Mucosa of stomach (tissue), 1 donor: Measurements from ENCODE around the gene LCT.

Experiments
- H3K27me3 ChIP-seq: one replicate; pipeline ENCODE4 v1.7.0; 2013; ENCODE audit warnings: mild to moderate bottlenecking, low read length; ENCODE audit not compliant: control insufficient read depth, insufficient read depth
- H3K36me3 ChIP-seq: one replicate; pipeline ENCODE4 v1.7.0; 2013; ENCODE audit warnings: low read length; ENCODE audit not compliant: control insufficient read depth, insufficient read depth
- H3K4me1 ChIP-seq: one replicate; pipeline ENCODE4 v1.7.0; 2013; ENCODE audit warnings: mild to moderate bottlenecking, low read length; ENCODE audit not compliant: control insufficient read depth, insufficient read depth
- H3K4me3 ChIP-seq: one replicate; pipeline ENCODE4 v1.7.0; 2013; ENCODE audit warnings: low read length
- H3K9ac ChIP-seq: one replicate; pipeline ENCODE4 v1.7.0; 2013; ENCODE audit warnings: mild to moderate bottlenecking, low read length, moderate library complexity
- H3K9me3 ChIP-seq: one replicate; pipeline ENCODE4 v1.7.0; 2013; ENCODE audit warnings: mild to moderate bottlenecking, low read length, moderate library complexity; ENCODE audit not compliant: control insufficient read depth
- donor health status: Pancreatic carcinoma.

The LCT gene

DNA sequence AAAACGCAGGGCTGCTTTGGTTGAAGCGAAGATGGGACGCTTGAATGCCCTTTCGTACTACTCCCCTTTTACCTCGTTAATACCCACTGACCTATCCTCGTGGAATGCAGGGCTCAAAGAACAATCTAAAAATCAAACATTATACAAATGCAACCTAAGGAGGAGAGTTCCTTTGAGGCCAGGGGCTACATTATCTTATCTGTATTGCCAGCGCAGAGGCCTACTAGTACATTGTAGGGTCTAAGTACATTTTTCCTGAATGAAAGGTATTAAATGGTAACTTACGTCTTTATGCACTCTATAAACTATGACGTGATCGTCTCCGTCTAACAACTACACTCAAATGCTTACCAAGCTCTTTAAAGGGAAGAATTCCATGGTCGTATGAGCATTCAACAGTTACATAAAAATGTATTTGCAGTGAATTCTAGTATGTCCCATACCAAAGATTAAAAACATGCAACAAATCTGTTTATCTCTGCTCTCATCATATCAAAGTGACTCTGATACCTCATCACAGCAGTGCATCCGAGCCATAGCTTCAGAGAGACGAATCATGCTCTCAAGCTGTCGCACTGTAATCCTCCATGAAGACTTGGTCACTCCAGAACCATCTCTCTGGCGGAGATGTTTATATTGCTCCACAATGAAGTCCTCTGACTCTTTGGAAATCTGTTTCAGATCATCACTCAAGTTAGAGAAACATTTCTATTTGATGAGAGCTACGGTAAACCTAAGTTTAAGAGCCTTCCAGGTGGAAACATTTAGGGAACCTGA is 14.1 kb upstream of the LCT start:
- no peaks in the 10 kb centered on the region for H3K27me3 ChIP-seq
- no peaks in the 10 kb centered on the region for H3K9me3 ChIP-seq
- no peaks in the 10 kb centered on the region for H3K36me3 ChIP-seq
- H3K4me1 ChIP-seq: no peaks in the 10 kb centered on the region
- no peak overlapping the region for H3K9ac ChIP-seq
- H3K4me3 ChIP-seq: no peak overlapping the region

GRCh38 chr2:135849087-135849486 is 12.1 kb upstream of the LCT start:
- H3K27me3 ChIP-seq: no peaks in the 10 kb centered on the region
- no peaks in the 10 kb centered on the region for H3K36me3 ChIP-seq
- no peak overlapping the region for H3K4me3 ChIP-seq
- no peaks in the 10 kb centered on the region for H3K9me3 ChIP-seq
- H3K4me1 ChIP-seq: no peaks in the 10 kb centered on the region
- no peak overlapping the region for H3K9ac ChIP-seq

- Histone ChIP-seq H3K4me1 (no peaks in the 10 kb centered on the region), H3K9ac (no peak overlapping the region), H3K9me3 (no peaks in the 10 kb centered on the region), H3K4me3 (no peak overlapping the region), H3K27me3 (no peaks in the 10 kb centered on the region), H3K36me3 (no peaks in the 10 kb centered on the region)
Measured at GRCh38 chr2:135845997-135846396, 9.0 kb upstream of the LCT start.

GRCh38 chr2:135845257-135845656 is 8.3 kb upstream of the LCT start:
- no peak overlapping the region for H3K9ac ChIP-seq
- no peaks in the 10 kb centered on the region for H3K4me1 ChIP-seq
- H3K36me3 ChIP-seq: no peaks in the 10 kb centered on the region
- no peaks in the 10 kb centered on the region for H3K9me3 ChIP-seq
- H3K27me3 ChIP-seq: no peaks in the 10 kb centered on the region
- H3K4me3 ChIP-seq: no peak overlapping the region

DNA sequence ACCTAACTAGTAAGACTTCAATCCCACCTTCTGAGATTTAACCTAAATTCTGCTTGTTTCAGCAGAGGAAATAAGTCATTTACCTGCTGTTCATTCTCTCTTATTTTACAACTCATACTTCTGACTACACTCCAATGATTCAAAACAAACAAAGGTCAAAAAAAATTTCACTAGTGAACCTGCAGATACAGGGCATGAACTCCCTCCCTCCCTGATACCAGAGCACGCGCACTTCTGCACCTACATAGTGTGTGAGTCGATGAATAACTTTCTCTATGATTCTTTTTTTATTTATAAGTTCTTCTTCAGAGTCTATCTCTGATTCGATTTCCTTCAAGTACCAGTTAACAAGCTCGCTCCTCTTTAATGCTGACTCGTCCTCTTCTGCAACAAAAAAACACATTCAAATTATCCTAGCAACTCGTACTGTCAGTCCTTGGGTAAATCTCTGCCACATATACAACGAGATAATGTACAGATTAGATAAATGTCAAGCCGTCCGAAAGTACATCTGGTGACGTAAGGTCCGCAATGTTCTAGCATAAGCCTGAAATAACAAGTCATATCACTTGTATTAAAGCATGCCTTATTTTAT is 7.4 kb upstream of the LCT start:
- no peaks in the 10 kb centered on the region for H3K4me1 ChIP-seq
- H3K9me3 ChIP-seq: no peaks in the 10 kb centered on the region
- H3K4me3 ChIP-seq: no peak overlapping the region
- H3K27me3 ChIP-seq: no peaks in the 10 kb centered on the region
- no peak overlapping the region for H3K9ac ChIP-seq
- H3K36me3 ChIP-seq: no peaks in the 10 kb centered on the region

- Histone ChIP-seq H3K9me3 (no peaks in the 10 kb centered on the region), H3K9ac (no peak overlapping the region), H3K4me1 (no peaks in the 10 kb centered on the region), H3K4me3 (no peak overlapping the region), H3K27me3 (no peaks in the 10 kb centered on the region), H3K36me3 (no peaks in the 10 kb centered on the region)
Measured at GRCh38 chr2:135843671-135844070, 6.7 kb upstream of the LCT start.

GRCh38 chr2:135840601-135841000 is 3.6 kb upstream of the LCT start:
- Histone ChIP-seq H3K9ac (no peak overlapping the region), H3K27me3 (no peaks in the 10 kb centered on the region), H3K9me3 (no peaks in the 10 kb centered on the region), H3K36me3 (no peaks in the 10 kb centered on the region), H3K4me1 (no peaks in the 10 kb centered on the region), H3K4me3 (no peak overlapping the region)

DNA sequence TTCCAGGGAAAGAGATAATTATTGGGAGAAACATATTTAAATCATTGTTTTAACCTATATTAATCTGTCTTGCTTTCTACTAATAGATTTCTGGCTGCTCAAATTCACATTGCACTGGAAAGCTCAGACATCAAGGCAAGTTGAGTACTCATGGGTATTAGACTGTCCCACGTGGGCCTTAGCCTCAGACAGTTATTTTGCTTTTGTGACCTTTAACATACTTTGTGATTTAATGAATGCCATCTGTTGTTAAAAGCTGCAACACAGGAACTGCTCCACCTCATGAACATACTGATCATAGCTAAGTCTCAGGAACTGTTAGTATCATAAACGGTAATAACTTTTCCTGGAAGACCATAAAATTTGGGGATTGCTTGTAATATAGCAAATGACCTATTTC is 2.7 kb upstream of the LCT start:
- Histone ChIP-seq H3K4me1 (no peaks in the 10 kb centered on the region), H3K27me3 (no peaks in the 10 kb centered on the region), H3K36me3 (no peaks in the 10 kb centered on the region), H3K9ac (no peak overlapping the region), H3K9me3 (no peaks in the 10 kb centered on the region), H3K4me3 (no peak overlapping the region)

DNA sequence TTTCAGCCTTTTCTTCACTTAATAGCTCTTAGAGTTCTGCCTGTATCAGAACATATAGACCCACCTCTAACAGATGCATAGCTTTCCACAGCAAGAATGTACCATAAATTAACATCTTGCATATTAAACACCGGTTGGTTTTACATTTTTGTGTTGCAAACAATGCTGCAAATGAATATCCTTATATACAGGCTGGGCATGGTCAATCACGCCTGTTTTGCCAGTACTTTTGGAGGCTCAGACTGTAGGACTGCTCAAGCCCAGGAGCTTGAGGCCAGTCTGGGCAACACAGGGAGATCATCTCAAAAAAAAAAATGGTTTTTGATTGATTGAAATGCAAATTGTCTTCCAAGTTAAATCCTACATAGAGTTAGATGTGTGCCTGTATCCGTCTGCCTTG is 1.5 kb upstream of the LCT start:
- Histone ChIP-seq H3K27me3 (no peaks in the 10 kb centered on the region), H3K9ac (no peak overlapping the region), H3K36me3 (no peaks in the 10 kb centered on the region), H3K9me3 (no peaks in the 10 kb centered on the region), H3K4me3 (no peak overlapping the region), H3K4me1 (no peaks in the 10 kb centered on the region)

DNA sequence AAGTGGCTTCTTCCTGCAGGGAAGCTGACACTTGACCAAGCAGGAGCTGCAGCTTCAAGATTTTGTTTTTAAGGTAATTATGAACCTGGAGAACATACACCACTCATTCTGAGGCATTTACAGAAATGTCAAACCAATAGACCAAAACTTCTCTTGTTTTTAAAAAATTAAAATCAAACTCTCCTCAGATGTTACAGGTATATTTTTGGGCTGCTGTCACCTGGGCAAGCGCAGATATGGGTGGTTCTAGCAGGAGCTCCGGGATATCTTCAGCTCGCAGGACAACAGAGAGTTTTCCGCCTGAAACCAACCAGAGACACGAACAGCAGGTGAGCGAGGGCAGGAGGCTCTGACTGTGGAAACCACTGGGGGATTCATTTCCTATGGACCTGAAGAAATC is 4.1 kb downstream of the LCT start:
- no peak overlapping the region for H3K9ac ChIP-seq
- no peak overlapping the region for H3K4me3 ChIP-seq
- no peaks in the 10 kb centered on the region for H3K36me3 ChIP-seq
- no peaks in the 10 kb centered on the region for H3K4me1 ChIP-seq
- H3K9me3 ChIP-seq: no peaks in the 10 kb centered on the region
- H3K27me3 ChIP-seq: no peaks in the 10 kb centered on the region

- H3K9ac ChIP-seq: no peak overlapping the region
- H3K36me3 ChIP-seq: no peaks in the 10 kb centered on the region
- H3K4me1 ChIP-seq: no peaks in the 10 kb centered on the region
- no peaks in the 10 kb centered on the region for H3K27me3 ChIP-seq
- no peak overlapping the region for H3K4me3 ChIP-seq
- no peaks in the 10 kb centered on the region for H3K9me3 ChIP-seq
Measured at GRCh38 chr2:135831180-135831812, 5.7 kb downstream of the LCT start.

DNA sequence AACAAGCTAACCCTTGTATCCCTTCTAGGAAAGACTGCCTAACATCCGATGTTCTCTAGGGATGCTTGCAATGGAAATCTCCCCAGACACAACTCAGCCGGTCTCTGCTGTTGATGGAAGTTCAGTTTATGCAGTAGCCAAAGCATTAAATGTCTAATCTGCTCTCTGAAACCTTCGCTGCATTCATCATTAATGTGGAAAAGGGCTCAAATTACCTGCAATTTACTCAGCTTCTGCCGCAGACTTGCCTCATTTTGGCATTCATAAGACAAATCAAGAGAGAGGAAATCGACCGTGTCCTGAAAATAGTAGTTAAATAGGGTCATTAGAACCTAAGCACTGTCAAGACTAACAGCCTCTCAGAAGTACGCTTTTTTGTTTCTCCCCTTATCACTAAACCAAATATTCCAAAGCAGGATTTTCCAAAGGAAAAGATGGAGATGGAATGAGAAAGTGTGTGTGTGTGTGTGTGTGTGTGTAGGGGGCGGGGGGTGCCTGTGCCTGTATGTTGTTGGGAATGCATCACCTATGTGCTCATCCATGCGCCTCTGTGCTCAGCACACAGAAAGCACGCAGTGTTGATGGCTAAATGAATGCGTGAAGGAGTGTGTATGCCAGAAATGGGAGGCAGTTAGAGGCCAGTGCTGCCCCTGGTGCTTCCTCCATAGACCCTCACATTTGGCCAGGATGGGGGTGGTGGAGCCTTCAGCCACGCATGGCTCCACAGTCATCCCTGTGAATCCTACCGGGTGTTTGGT is 7.4 kb downstream of the LCT start:
- no peaks in the 10 kb centered on the region for H3K9me3 ChIP-seq
- H3K27me3 ChIP-seq: no peaks in the 10 kb centered on the region
- H3K4me3 ChIP-seq: no peak overlapping the region
- H3K9ac ChIP-seq: no peak overlapping the region
- no peaks in the 10 kb centered on the region for H3K36me3 ChIP-seq
- H3K4me1 ChIP-seq: no peaks in the 10 kb centered on the region
